Measurements from ENCODE around the gene FKBP3.

FKBP3 gene

GRCh38 chr14:45128963-45129629, 5.2 kb downstream of the FKBP3 start:
- Mint-ChIP-seq H3K36me3 (peaks cover 6% of the 10 kb centered on the region), H3K4me3 (no peak overlapping the region), H3K27me3 (no peaks in the 10 kb centered on the region), H3K9me3 (no peaks in the 10 kb centered on the region), H3K4me1 (peaks cover 40% of the 10 kb centered on the region), H3K27ac (no peak overlapping the region)

DNA sequence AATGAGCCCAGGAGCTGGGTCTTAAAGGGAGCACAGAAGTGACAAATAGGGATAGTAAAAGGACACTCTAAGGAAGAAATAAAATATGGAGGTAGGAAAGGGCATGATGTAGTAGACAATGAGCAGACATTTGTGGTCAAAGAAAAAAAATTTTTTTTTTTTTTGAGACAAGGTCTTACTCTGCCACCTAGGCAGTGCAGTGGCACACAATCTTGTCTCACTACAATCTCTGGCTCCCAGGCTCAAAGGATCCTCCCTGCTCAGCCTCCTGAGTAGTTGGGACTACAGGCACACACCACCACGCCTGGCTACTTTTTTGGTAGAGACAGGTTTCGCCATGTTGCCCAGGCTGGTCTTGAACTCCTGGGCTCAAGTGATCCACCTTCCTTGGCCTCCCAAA, 8.5 kb downstream of the FKBP3 start:
- Mint-ChIP-seq H3K27me3 (no peaks in the 10 kb centered on the region), H3K4me3 (no peak overlapping the region), H3K9me3 (no peaks in the 10 kb centered on the region), H3K27ac (no peak overlapping the region), H3K36me3 (peaks cover 10% of the 10 kb centered on the region), H3K4me1 (peaks cover 15% of the 10 kb centered on the region)

GRCh38 chr14:45123271-45123670, 11.0 kb downstream of the FKBP3 start:
- peaks cover 10% of the 10 kb centered on the region for H3K4me1 Mint-ChIP-seq
- H3K27me3 Mint-ChIP-seq, result no peaks in the 10 kb centered on the region
- H3K36me3 Mint-ChIP-seq, result peaks cover 14% of the 10 kb centered on the region

DNA sequence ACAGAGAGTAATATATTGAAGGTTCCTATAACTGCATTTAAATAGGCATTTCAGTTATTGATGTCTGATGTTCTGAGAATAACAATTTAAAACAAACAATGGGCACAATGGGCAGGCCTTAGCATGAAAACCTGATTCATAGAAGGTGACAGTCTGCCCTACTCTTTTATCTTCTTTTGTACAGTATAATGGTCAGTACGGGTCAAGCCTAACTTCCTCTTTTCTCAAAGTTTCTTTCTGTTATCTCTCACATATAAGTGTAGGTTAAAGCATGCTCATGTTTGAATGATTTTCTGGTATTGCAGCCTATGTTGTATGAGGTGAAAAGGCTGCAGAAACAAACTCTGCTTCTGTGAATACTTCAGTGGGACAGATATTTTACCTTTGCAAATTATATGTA, 14.2 kb downstream of the FKBP3 start:
- no peaks in the 10 kb centered on the region for H3K9me3 Mint-ChIP-seq
- no peaks in the 10 kb centered on the region for H3K27me3 Mint-ChIP-seq
- H3K4me1 Mint-ChIP-seq, result peaks cover 7% of the 10 kb centered on the region
- peaks cover 11% of the 10 kb centered on the region for H3K36me3 Mint-ChIP-seq
- no peak overlapping the region for H3K27ac Mint-ChIP-seq
- H3K4me3 Mint-ChIP-seq, result no peak overlapping the region

More at GRCh38 chr14:45123271-45123670, 11.0 kb downstream of the FKBP3 start:
- H3K27ac Mint-ChIP-seq, result no peak overlapping the region
- no peak overlapping the region for H3K4me3 Mint-ChIP-seq
- no peaks in the 10 kb centered on the region for H3K9me3 Mint-ChIP-seq

- Mint-ChIP-seq H3K36me3 (peaks cover 12% of the 10 kb centered on the region), H3K9me3 (no peaks in the 10 kb centered on the region), H3K27me3 (no peaks in the 10 kb centered on the region), H3K4me3 (no peak overlapping the region), H3K27ac (peak overlapping the region; percentile 12), H3K4me1 (peaks cover 16% of the 10 kb centered on the region)
Measured at GRCh38 chr14:45118594-45118993, 15.7 kb downstream of the FKBP3 start.

GRCh38 chr14:45114327-45114726, 20.0 kb downstream of the FKBP3 start:
- H3K4me3 Mint-ChIP-seq, result no peak overlapping the region
- no peaks in the 10 kb centered on the region for H3K27me3 Mint-ChIP-seq
- H3K27ac Mint-ChIP-seq, result peak overlapping the region; percentile 74
- peaks cover 34% of the 10 kb centered on the region for H3K4me1 Mint-ChIP-seq
- H3K36me3 Mint-ChIP-seq, result peaks cover 15% of the 10 kb centered on the region
- H3K9me3 Mint-ChIP-seq, result no peaks in the 10 kb centered on the region

- H3K4me1 Mint-ChIP-seq, result peaks cover 40% of the 10 kb centered on the region
- peaks cover 18% of the 10 kb centered on the region for H3K36me3 Mint-ChIP-seq
- H3K27me3 Mint-ChIP-seq, result no peaks in the 10 kb centered on the region
- H3K9me3 Mint-ChIP-seq, result no peaks in the 10 kb centered on the region
- peak overlapping the region; percentile 45 for H3K4me3 Mint-ChIP-seq
- H3K27ac Mint-ChIP-seq, result peak overlapping the region; percentile 89
Measured at GRCh38 chr14:45112896-45113781, 21.1 kb downstream of the FKBP3 start.

- Mint-ChIP-seq H3K4me1 (peaks cover 10% of the 10 kb centered on the region), H3K4me3 (no peak overlapping the region), H3K36me3 (peaks cover 20% of the 10 kb centered on the region), H3K27me3 (no peaks in the 10 kb centered on the region), H3K27ac (peak overlapping the region; percentile 73), H3K9me3 (no peaks in the 10 kb centered on the region)
Measured at GRCh38 chr14:45104561-45104960, 29.7 kb downstream of the FKBP3 start.

GRCh38 chr14:45103806-45104205, 30.5 kb downstream of the FKBP3 start:
- Mint-ChIP-seq H3K27ac (no peak overlapping the region), H3K4me1 (peaks cover 8% of the 10 kb centered on the region), H3K36me3 (peaks cover 22% of the 10 kb centered on the region), H3K4me3 (no peak overlapping the region), H3K9me3 (no peaks in the 10 kb centered on the region), H3K27me3 (no peaks in the 10 kb centered on the region)

- Mint-ChIP-seq H3K27me3 (no peaks in the 10 kb centered on the region), H3K9me3 (no peaks in the 10 kb centered on the region), H3K4me3 (no peak overlapping the region), H3K27ac (no peak overlapping the region), H3K36me3 (peaks cover 42% of the 10 kb centered on the region), H3K4me1 (peaks cover 38% of the 10 kb centered on the region)
Measured at GRCh38 chr14:45096218-45096617, 38.1 kb downstream of the FKBP3 start.

GRCh38 chr14:45095143-45095542, 39.1 kb downstream of the FKBP3 start:
- no peak overlapping the region for H3K4me3 Mint-ChIP-seq
- H3K36me3 Mint-ChIP-seq, result peaks cover 35% of the 10 kb centered on the region

DNA sequence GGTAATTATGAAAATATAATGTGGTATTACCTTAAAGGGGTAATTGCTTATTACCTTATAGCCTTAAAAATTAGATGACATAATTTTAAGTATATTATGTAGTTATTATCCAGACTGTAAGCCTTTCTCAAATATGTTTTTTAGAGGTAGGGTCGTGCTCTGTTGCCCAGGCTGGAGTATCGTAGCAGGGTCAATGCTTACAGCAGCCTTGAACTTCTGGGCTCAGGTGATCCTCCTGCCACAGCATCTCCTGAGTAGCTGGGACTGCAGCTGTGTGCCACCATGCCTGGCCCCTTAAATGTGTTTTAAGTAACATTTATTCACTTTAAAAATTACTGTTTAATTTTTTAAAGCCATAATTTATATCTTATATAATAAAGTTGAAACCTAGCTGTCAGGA, 40.0 kb downstream of the FKBP3 start:
- no peak overlapping the region for H3K27ac Mint-ChIP-seq
- peaks cover 32% of the 10 kb centered on the region for H3K36me3 Mint-ChIP-seq
- no peaks in the 10 kb centered on the region for H3K27me3 Mint-ChIP-seq
- H3K4me1 Mint-ChIP-seq, result peaks cover 57% of the 10 kb centered on the region
- H3K4me3 Mint-ChIP-seq, result no peak overlapping the region
- H3K9me3 Mint-ChIP-seq, result no peaks in the 10 kb centered on the region

More at GRCh38 chr14:45095143-45095542, 39.1 kb downstream of the FKBP3 start:
- peaks cover 49% of the 10 kb centered on the region for H3K4me1 Mint-ChIP-seq
- H3K27ac Mint-ChIP-seq, result no peak overlapping the region
- H3K27me3 Mint-ChIP-seq, result no peaks in the 10 kb centered on the region
- no peaks in the 10 kb centered on the region for H3K9me3 Mint-ChIP-seq

- H3K9me3 Mint-ChIP-seq, result no peaks in the 10 kb centered on the region
- no peaks in the 10 kb centered on the region for H3K27me3 Mint-ChIP-seq
- H3K4me1 Mint-ChIP-seq, result peaks cover 74% of the 10 kb centered on the region
- peaks cover 19% of the 10 kb centered on the region for H3K36me3 Mint-ChIP-seq
- H3K4me3 Mint-ChIP-seq, result peak overlapping the region; percentile 30
- H3K27ac Mint-ChIP-seq, result peak overlapping the region; percentile 91
Measured at GRCh38 chr14:45091710-45092109, 42.6 kb downstream of the FKBP3 start.

DNA sequence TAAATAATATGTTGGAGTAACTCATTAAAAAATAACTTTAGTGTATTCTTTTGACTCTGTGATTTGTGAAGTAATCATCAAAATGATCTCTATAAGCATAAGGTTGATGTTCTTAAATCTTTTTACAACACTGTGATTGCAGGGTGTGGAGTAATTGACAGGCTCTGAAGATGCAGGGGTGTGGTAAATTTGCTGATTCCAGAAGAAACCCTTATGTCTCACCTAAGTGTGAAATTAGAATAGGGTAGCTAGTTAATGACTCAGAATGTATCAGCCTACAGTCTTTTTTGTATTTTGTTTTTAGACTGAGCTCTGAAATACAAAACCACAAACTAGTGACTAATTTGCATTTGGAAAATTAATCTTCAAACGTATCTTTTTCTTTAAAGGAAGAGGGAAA, 44.5 kb downstream of the FKBP3 start:
- H3K27me3 Mint-ChIP-seq, result no peaks in the 10 kb centered on the region
- H3K27ac Mint-ChIP-seq, result peak overlapping the region; percentile 91
- H3K4me3 Mint-ChIP-seq, result peak overlapping the region; percentile 75
- no peaks in the 10 kb centered on the region for H3K9me3 Mint-ChIP-seq
- peaks cover 16% of the 10 kb centered on the region for H3K36me3 Mint-ChIP-seq
- peaks cover 80% of the 10 kb centered on the region for H3K4me1 Mint-ChIP-seq

DNA sequence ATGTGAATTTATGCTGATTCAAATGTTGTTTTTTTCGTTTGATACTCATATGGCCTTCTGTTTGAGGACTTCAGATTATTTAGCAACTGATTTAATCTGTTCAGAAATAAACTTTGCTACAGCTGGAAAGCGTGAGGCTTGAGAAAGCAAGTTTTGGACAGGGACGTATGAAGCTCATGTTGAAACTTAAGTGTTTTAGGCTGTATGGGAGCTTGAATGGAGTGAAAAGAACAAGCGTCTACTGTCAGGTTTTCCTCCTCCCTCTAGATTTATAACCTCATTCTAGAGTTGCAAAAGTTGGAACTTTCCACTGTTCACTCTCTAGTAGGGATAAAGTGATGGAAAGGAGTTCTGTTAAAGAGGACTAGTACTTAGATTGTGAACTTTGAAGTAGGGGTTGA, 49.3 kb downstream of the FKBP3 start:
- peak overlapping the region; percentile 96 for H3K27ac Mint-ChIP-seq
- no peaks in the 10 kb centered on the region for H3K9me3 Mint-ChIP-seq
- peak overlapping the region; percentile 98 for H3K4me3 Mint-ChIP-seq
- peaks cover 61% of the 10 kb centered on the region for H3K4me1 Mint-ChIP-seq
- H3K36me3 Mint-ChIP-seq, result peaks cover 9% of the 10 kb centered on the region
- H3K27me3 Mint-ChIP-seq, result no peaks in the 10 kb centered on the region
